SK-N-SH (cell line): ENCODE results near the gene CFAP92. TPM values are rescaled to one million over a fixed set of nuclear protein-coding genes. Genes with fewer than 3 reads are reported as not detected.

Experiments used
- CTCF ChIA-PET: fragments of 300-600, 350-600 bp; formaldehyde crosslinking; extraction: SDS; loops from one replicate; lab custom pipeline; 2021; lab: Yijun Ruan, JAX
- POLR2A ChIA-PET: fragments of 350-600 bp; sonication (Branson Sonifier 250); formaldehyde crosslinking; extraction: SDS; loops from one replicate; lab custom pipeline; 2020; ENCODE audit warnings: antibody characterized with exemption, inconsistent platforms; lab: Yijun Ruan, JAX
- DNase-seq: peaks from one replicate; pipeline ENCODE4 v3.0.0; 2012
- H2AFZ ChIP-seq: fragments of 200-600 bp; sonication (generic); 2 replicates; pipeline ENCODE4 v1.8.1; 2016; ENCODE audit warnings: antibody characterized with exemption, mild to moderate bottlenecking, low read depth
- H3F3A ChIP-seq: fragments of 200-600 bp; sonication (generic); replicated peaks from 2 replicates; pipeline ENCODE3; 2016; ENCODE audit warnings: antibody characterized with exemption, mild to moderate bottlenecking; ENCODE audit not compliant: insufficient read depth
- H3K27ac ChIP-seq, 2 experiments: fragments of 200-500 bp in 1 of 2; fragments of 200-600 bp in 1 of 2; sonication (Bioruptor generic) in 1 of 2; sonication (generic), shearing (Covaris generic) in 1 of 2; 2 replicates each; pipeline versions ENCODE4 v1.5.1 to v1.6.1; 2014 to 2016; ENCODE audit warnings: low read depth in 2 of 2, inconsistent platforms in 1 of 2, low read length in 1 of 2, mild to moderate bottlenecking in 1 of 2, mixed read lengths in 1 of 2
- H3K27me3 ChIP-seq: fragments of 200-600 bp; sonication (generic), shearing (Covaris generic); 2 replicates; pipeline ENCODE4 v1.6.1; 2016; ENCODE audit warnings: mixed run types; ENCODE audit not compliant: insufficient read depth
- H3K36me3 ChIP-seq, 2 experiments: fragments of 200-500 bp in 1 of 2; fragments of 200-600 bp in 1 of 2; sonication (Bioruptor generic) in 1 of 2; sonication (generic) in 1 of 2; replicated peaks in 1 of 2; 2 replicates each; pipeline versions ENCODE3 to v1.5.1; 2014 to 2016; ENCODE audit warnings: low read length in 1 of 2, mild to moderate bottlenecking in 1 of 2; ENCODE audit not compliant: insufficient read depth in 2 of 2, control insufficient read depth in 1 of 2
- H3K4me1 ChIP-seq, 2 experiments: fragments of 200-500 bp in 1 of 2; fragments of 200-600 bp in 1 of 2; sonication (Bioruptor generic) in 1 of 2; sonication (generic), shearing (Covaris generic) in 1 of 2; 2 replicates each; pipeline versions ENCODE4 v1.5.1 to v1.6.1; 2014 to 2016; ENCODE audit warnings: low read depth in 1 of 2, low read length in 1 of 2, mixed run types in 1 of 2; ENCODE audit not compliant: insufficient read depth in 2 of 2, control insufficient read depth in 1 of 2
- H3K4me2 ChIP-seq: fragments of 200-600 bp; sonication (generic), shearing (Covaris generic); 2 replicates; pipeline ENCODE4 v1.6.1; 2017; ENCODE audit warnings: mixed run types
- H3K4me3 ChIP-seq, 2 experiments: fragments of 200-500 bp in 1 of 2; fragments of 200-600 bp in 1 of 2; sonication (Bioruptor generic) in 1 of 2; sonication (generic), shearing (Covaris generic) in 1 of 2; 2 replicates each; pipeline versions ENCODE4 v1.5.1 to v1.8.1; 2014 to 2016; ENCODE audit warnings: low read depth in 2 of 2, inconsistent platforms in 1 of 2, low read length in 1 of 2, mild to moderate bottlenecking in 1 of 2, mixed read lengths in 1 of 2, moderate library complexity in 1 of 2
- H3K79me2 ChIP-seq: fragments of 200-600 bp; sonication (generic); 2 replicates; pipeline ENCODE4 v1.8.1; 2017; ENCODE audit warnings: mild to moderate bottlenecking; ENCODE audit not compliant: insufficient read depth
- H3K9ac ChIP-seq: fragments of 200-600 bp; sonication (generic); 2 replicates; pipeline ENCODE4 v1.6.1; 2017; ENCODE audit warnings: mixed run types
- H3K9me2 ChIP-seq: fragments of 200-600 bp; sonication (generic); 2 replicates; pipeline ENCODE4 v1.6.1; 2017; ENCODE audit warnings: mixed run types
- H3K9me3 ChIP-seq: fragments of 200-600 bp; sonication (generic); 2 replicates; pipeline ENCODE4 v1.6.1; 2017; ENCODE audit warnings: mixed run types, mild to moderate bottlenecking, moderate library complexity
- H4K20me1 ChIP-seq: fragments of 200-600 bp; sonication (generic); 2 replicates; pipeline ENCODE4 v1.6.1; 2017; ENCODE audit warnings: mild to moderate bottlenecking, mixed run types; ENCODE audit not compliant: insufficient read depth
- ELF1 ChIP-seq: IDR thresholded peaks from 2 replicates; pipeline ENCODE4 v1.4.0; 2012
- EP300 ChIP-seq, 2 experiments: IDR thresholded peaks; 2 replicates each; pipeline versions ENCODE4 v1.4.0 to v1.6.1; 2012; ENCODE audit warnings: borderline replicate concordance in 1 of 2, low read depth in 1 of 2, low read length in 1 of 2
- FOXJ3 ChIP-seq: sonication (generic); formaldehyde crosslinking; IDR thresholded peaks from 2 replicates; pipeline ENCODE4 v1.5.1; 2020; ENCODE audit warnings: mild to moderate bottlenecking, missing genetic modification reagents
- GABPA ChIP-seq: IDR thresholded peaks from 2 replicates; pipeline ENCODE4 v1.4.0; 2012; ENCODE audit warnings: low read depth, mild to moderate bottlenecking
- JUND ChIP-seq: IDR thresholded peaks from 2 replicates; pipeline ENCODE4 v1.4.0; 2012
- MXI1 ChIP-seq: IDR thresholded peaks from 2 replicates; pipeline ENCODE4 v1.6.1; 2012; ENCODE audit warnings: mild to moderate bottlenecking, low read depth, low read length, improper control_type of control experiment
- NRF1 ChIP-seq: IDR thresholded peaks from 2 replicates; pipeline ENCODE4 v1.6.1; 2012; ENCODE audit warnings: low read depth, mild to moderate bottlenecking, low read length
- POLR2AphosphoS5 ChIP-seq: IDR thresholded peaks from 2 replicates; pipeline ENCODE4 v1.6.1; 2012; ENCODE audit warnings: low read depth, low read length
- RAD21 ChIP-seq: IDR thresholded peaks from 2 replicates; pipeline ENCODE4 v1.6.1; 2012; ENCODE audit warnings: mild to moderate bottlenecking, low read length
- RCOR1 ChIP-seq: fragments of 150-350 bp; IDR thresholded peaks from 2 replicates; pipeline ENCODE4 v1.6.1; 2017; ENCODE audit warnings: antibody characterized with exemption, low read length
- RFX5 ChIP-seq: IDR thresholded peaks from 2 replicates; pipeline ENCODE4 v1.6.1; 2012; ENCODE audit warnings: mild to moderate bottlenecking, improper control_type of control experiment, low read length
- SMC3 ChIP-seq: IDR thresholded peaks from 2 replicates; pipeline ENCODE4 v1.6.1; 2012; ENCODE audit warnings: low read depth, low read length, improper control_type of control experiment
- WGBS: methylation state at CpG from one replicate; pipeline ENCODE4 v1.1.6; 2017; ENCODE audit warnings: low lambda C conversion rate; 5-methylcytosine and 5-hydroxymethylcytosine counted together
- polyA plus RNA-seq, 3 experiments: library from polyadenylated mRNA; depleted of rRNA; stranded (reverse); fragments of >200 nt; gene quantifications; 2 replicates each; pipeline ENCODE4 v1.2.3, GENCODE V29; 2012
- TF ChIP-seq, protein P1 (sequence below): fragments of 200-600 bp; sonication (generic); IDR thresholded peaks from 2 replicates; pipeline ENCODE4 v1.6.1; 2017; ENCODE audit warnings: antibody characterized with exemption, mild to moderate bottlenecking, moderate library complexity
- TF ChIP-seq, protein P2 (sequence below): fragments of 150-350 bp; IDR thresholded peaks from 2 replicates; pipeline ENCODE4 v1.6.1; 2016; ENCODE audit warnings: mild to moderate bottlenecking, low read depth, low read length
- TF ChIP-seq, protein P3 (sequence below): IDR thresholded peaks from 2 replicates; pipeline ENCODE4 v1.4.0; 2012; ENCODE audit warnings: low read depth, borderline replicate concordance
- TF ChIP-seq, protein P4 (sequence below): IDR thresholded peaks from 2 replicates; pipeline ENCODE4 v1.4.0; 2012; ENCODE audit warnings: low read depth, borderline replicate concordance

CFAP92 gene
- polyA plus RNA-seq, 1 of the 3 experiments (the other 2 are of a cell fraction): not detected

DNA sequence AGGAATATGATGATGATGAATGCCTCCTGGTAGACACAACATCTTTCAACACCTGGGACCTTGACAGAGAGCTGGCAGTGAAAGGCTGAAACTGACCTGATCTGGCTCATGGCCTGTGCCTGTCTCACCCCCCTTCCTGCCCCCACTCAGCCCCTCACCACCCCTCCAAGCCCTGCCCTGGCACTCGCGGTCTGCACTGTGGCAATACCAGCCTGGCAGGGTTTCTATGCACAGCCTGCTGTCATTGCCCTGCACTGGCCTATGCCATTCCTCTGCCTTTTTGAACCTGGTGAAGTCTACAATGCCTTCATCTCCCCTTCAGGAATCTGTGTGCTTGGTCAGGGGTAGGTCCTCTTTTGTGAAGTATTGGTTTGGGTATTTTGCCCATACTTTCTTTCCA lies 58.0 kb downstream of the CFAP92 start:
- H3K4me2 ChIP-seq: no peak overlapping the region
- no peak overlapping the region for H3K4me3 ChIP-seq
- peaks cover 38% of the 10 kb centered on the region; the same call in 1 of the 2 replicates for H3K27me3 ChIP-seq
- no peak for DNase-seq
- no peaks in the 10 kb centered on the region for H3K9me3 ChIP-seq
- H3K36me3 ChIP-seq: no peaks in the 10 kb centered on the region
- no peaks in the 10 kb centered on the region for H3K79me2 ChIP-seq
- H3K4me1 ChIP-seq: no peaks in the 10 kb centered on the region
- TF ChIP-seq JUND (no peak), RAD21 (no peak), NRF1 (no peak), POLR2AphosphoS5 (no peak), FOXJ3 (CRISPR knock-in tag) (no peak), ELF1 (no peak), RCOR1 (no peak), GABPA (no peak), EP300 (IDR thresholded peaks at IDR 0.05; ENCODE audit: borderline replicate concordance in 1 of 2, low read depth in 1 of 2, low read length in 1 of 2) (no peak), MXI1 (no peak), RFX5 (no peak), SMC3 (no peak)
- TF ChIP-seq, protein P1, sequence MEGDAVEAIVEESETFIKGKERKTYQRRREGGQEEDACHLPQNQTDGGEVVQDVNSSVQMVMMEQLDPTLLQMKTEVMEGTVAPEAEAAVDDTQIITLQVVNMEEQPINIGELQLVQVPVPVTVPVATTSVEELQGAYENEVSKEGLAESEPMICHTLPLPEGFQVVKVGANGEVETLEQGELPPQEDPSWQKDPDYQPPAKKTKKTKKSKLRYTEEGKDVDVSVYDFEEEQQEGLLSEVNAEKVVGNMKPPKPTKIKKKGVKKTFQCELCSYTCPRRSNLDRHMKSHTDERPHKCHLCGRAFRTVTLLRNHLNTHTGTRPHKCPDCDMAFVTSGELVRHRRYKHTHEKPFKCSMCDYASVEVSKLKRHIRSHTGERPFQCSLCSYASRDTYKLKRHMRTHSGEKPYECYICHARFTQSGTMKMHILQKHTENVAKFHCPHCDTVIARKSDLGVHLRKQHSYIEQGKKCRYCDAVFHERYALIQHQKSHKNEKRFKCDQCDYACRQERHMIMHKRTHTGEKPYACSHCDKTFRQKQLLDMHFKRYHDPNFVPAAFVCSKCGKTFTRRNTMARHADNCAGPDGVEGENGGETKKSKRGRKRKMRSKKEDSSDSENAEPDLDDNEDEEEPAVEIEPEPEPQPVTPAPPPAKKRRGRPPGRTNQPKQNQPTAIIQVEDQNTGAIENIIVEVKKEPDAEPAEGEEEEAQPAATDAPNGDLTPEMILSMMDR: no peak
- TF ChIP-seq, protein P2, sequence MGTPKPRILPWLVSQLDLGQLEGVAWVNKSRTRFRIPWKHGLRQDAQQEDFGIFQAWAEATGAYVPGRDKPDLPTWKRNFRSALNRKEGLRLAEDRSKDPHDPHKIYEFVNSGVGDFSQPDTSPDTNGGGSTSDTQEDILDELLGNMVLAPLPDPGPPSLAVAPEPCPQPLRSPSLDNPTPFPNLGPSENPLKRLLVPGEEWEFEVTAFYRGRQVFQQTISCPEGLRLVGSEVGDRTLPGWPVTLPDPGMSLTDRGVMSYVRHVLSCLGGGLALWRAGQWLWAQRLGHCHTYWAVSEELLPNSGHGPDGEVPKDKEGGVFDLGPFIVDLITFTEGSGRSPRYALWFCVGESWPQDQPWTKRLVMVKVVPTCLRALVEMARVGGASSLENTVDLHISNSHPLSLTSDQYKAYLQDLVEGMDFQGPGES: no peak
- TF ChIP-seq, protein P3, sequence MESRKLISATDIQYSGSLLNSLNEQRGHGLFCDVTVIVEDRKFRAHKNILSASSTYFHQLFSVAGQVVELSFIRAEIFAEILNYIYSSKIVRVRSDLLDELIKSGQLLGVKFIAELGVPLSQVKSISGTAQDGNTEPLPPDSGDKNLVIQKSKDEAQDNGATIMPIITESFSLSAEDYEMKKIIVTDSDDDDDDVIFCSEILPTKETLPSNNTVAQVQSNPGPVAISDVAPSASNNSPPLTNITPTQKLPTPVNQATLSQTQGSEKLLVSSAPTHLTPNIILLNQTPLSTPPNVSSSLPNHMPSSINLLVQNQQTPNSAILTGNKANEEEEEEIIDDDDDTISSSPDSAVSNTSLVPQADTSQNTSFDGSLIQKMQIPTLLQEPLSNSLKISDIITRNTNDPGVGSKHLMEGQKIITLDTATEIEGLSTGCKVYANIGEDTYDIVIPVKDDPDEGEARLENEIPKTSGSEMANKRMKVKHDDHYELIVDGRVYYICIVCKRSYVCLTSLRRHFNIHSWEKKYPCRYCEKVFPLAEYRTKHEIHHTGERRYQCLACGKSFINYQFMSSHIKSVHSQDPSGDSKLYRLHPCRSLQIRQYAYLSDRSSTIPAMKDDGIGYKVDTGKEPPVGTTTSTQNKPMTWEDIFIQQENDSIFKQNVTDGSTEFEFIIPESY: no peak
- TF ChIP-seq, protein P4, sequence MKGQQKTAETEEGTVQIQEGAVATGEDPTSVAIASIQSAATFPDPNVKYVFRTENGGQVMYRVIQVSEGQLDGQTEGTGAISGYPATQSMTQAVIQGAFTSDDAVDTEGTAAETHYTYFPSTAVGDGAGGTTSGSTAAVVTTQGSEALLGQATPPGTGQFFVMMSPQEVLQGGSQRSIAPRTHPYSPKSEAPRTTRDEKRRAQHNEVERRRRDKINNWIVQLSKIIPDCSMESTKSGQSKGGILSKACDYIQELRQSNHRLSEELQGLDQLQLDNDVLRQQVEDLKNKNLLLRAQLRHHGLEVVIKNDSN: no peak
- TF ChIP-seq, all 33 proteins: peak for 0
- Histone ChIP-seq H4K20me1 (no peaks in the 10 kb centered on the region), H3K9me2 (no peaks in the 10 kb centered on the region), H2AFZ (no peak overlapping the region), H3K9ac (no peak overlapping the region), H3K27ac (no peak overlapping the region), H3F3A (no peaks in the 10 kb centered on the region)
- CTCF ChIA-PET: no interaction called here
- POLR2A ChIA-PET: no interaction called here
- 20% methylated on average over 2 of the region's 2 CpGs for WGBS
